H9 (cell line): ENCODE results near the gene RASGRF1. TPM values are rescaled to one million over a fixed set of nuclear protein-coding genes. Genes with fewer than 3 reads are reported as not detected.

ENCODE experiments used
- DNase-seq: peaks from one replicate; pipeline ENCODE4 v3.0.0-alpha.2; 2017
- H2AFZ ChIP-seq: one replicate; pipeline ENCODE4 v1.6.1; 2013; ENCODE audit warnings: mild to moderate bottlenecking, low read length, control low read depth, moderate library complexity
- H2AK5ac ChIP-seq: 2 replicates; pipeline ENCODE4 v1.6.1; 2013; ENCODE audit warnings: low read length, control low read depth, mixed read lengths; ENCODE audit not compliant: insufficient read length
- H2BK120ac ChIP-seq: one replicate; pipeline ENCODE4 v1.6.1; 2013; ENCODE audit warnings: low read depth, mild to moderate bottlenecking, low read length, control low read depth, inconsistent platforms; ENCODE audit not compliant: poor library complexity, severe bottlenecking
- H2BK12ac ChIP-seq: 2 replicates; pipeline ENCODE4 v1.6.1; 2013; ENCODE audit warnings: low read length, control low read depth, mixed read lengths, low read depth; ENCODE audit not compliant: insufficient read length
- H2BK15ac ChIP-seq: 2 replicates; pipeline ENCODE4 v1.6.1; 2013; ENCODE audit warnings: low read depth, low read length, control low read depth
- H2BK20ac ChIP-seq: one replicate; pipeline ENCODE4 v1.6.1; 2013; ENCODE audit warnings: low read depth, mild to moderate bottlenecking, low read length, control low read depth, inconsistent platforms; ENCODE audit not compliant: poor library complexity, severe bottlenecking
- H2BK5ac ChIP-seq: 2 replicates; pipeline ENCODE4 v1.6.1; 2013; ENCODE audit warnings: low read length, control low read depth, mixed read lengths; ENCODE audit not compliant: insufficient read length
- H3K14ac ChIP-seq: 2 replicates; pipeline ENCODE4 v1.6.1; 2013; ENCODE audit warnings: low read length, control low read depth; ENCODE audit not compliant: insufficient read depth
- H3K18ac ChIP-seq: 2 replicates; pipeline ENCODE4 v1.6.1; 2013; ENCODE audit warnings: low read depth, mild to moderate bottlenecking, mixed read lengths, low read length, control low read depth; ENCODE audit not compliant: insufficient read length
- H3K23ac ChIP-seq: 2 replicates; pipeline ENCODE4 v1.6.1; 2013; ENCODE audit warnings: low read length, control low read depth, mixed read lengths, low read depth; ENCODE audit not compliant: insufficient read length
- H3K23me2 ChIP-seq: 2 replicates; pipeline ENCODE4 v1.6.1; 2013; ENCODE audit warnings: low read depth, mild to moderate bottlenecking, mixed read lengths, low read length, control low read depth; ENCODE audit not compliant: insufficient read length, poor library complexity, severe bottlenecking
- H3K27ac ChIP-seq: 2 replicates; pipeline ENCODE4 v1.5.1; 2013; ENCODE audit warnings: low read length, control low read depth, mixed read lengths, low read depth; ENCODE audit not compliant: insufficient read length
- H3K27me3 ChIP-seq: 2 replicates; pipeline ENCODE4 v1.6.1; 2013; ENCODE audit warnings: low read length, control low read depth, inconsistent platforms; ENCODE audit not compliant: insufficient read depth
- H3K4ac ChIP-seq: 2 replicates; pipeline ENCODE4 v1.6.1; 2013; ENCODE audit warnings: low read depth, mild to moderate bottlenecking, control low read depth, inconsistent platforms, low read length, moderate library complexity
- H3K4me1 ChIP-seq: 2 replicates; pipeline ENCODE4 v1.6.1; 2013; ENCODE audit warnings: low read length, control low read depth, inconsistent platforms; ENCODE audit not compliant: insufficient read depth
- H3K4me2 ChIP-seq: 2 replicates; pipeline ENCODE4 v1.6.1; 2013; ENCODE audit warnings: low read length, control low read depth, mixed read lengths; ENCODE audit not compliant: insufficient read length, insufficient read depth
- H3K56ac ChIP-seq: 2 replicates; pipeline ENCODE4 v1.6.1; 2013; ENCODE audit warnings: low read depth, mild to moderate bottlenecking, mixed read lengths, low read length, control low read depth; ENCODE audit not compliant: insufficient read length
- H3K79me1 ChIP-seq: 2 replicates; pipeline ENCODE4 v1.6.1; 2013; ENCODE audit warnings: low read depth, mild to moderate bottlenecking, moderate library complexity, low read length, control low read depth, inconsistent platforms; ENCODE audit not compliant: insufficient read depth, poor library complexity, severe bottlenecking
- H3K79me2 ChIP-seq: 2 replicates; pipeline ENCODE4 v1.6.1; 2013; ENCODE audit warnings: low read length, control low read depth, inconsistent platforms; ENCODE audit not compliant: insufficient read depth
- H3K9ac ChIP-seq: 2 replicates; pipeline ENCODE4 v1.6.1; 2013; ENCODE audit warnings: low read length, control low read depth, mixed read lengths; ENCODE audit not compliant: insufficient read length; ENCODE audit errors: extremely low read depth
- H3K9me3 ChIP-seq: one replicate; pipeline ENCODE4 v1.6.1; 2013; ENCODE audit warnings: low read depth, low read length, inconsistent platforms; ENCODE audit not compliant: control insufficient read depth
- H3T11ph ChIP-seq: one replicate; pipeline ENCODE4 v1.6.1; 2013; ENCODE audit warnings: mild to moderate bottlenecking, low read length, control low read depth, inconsistent platforms
- H4K20me1 ChIP-seq: one replicate; pipeline ENCODE4 v1.6.1; 2013; ENCODE audit not compliant: control insufficient read depth, insufficient read length, insufficient read depth
- H4K5ac ChIP-seq: 2 replicates; pipeline ENCODE4 v1.6.1; 2013; ENCODE audit warnings: low read depth, mild to moderate bottlenecking, mixed read lengths, low read length, control low read depth; ENCODE audit not compliant: insufficient read length
- H4K8ac ChIP-seq: replicated peaks from 2 replicates; pipeline ENCODE4 v1.6.1; 2013; ENCODE audit warnings: low read length, control low read depth, mixed read lengths, low read depth; ENCODE audit not compliant: insufficient read length
- H4K91ac ChIP-seq: 2 replicates; pipeline ENCODE4 v1.6.1; 2013; ENCODE audit warnings: low read depth, mild to moderate bottlenecking, moderate library complexity, mixed read lengths, low read length, control low read depth; ENCODE audit not compliant: insufficient read length
- H3K27ac Mint-ChIP-seq, 3 experiments: 2 replicates in 2 of 3; 3 replicates in 1 of 3; pipeline ENCODE4 v1.8.0; 2020 to 2021; ENCODE audit warnings: mixed read lengths in 3 of 3, mild to moderate bottlenecking in 1 of 3, moderate library complexity in 1 of 3
- H3K27me3 Mint-ChIP-seq: 2 replicates; pipeline ENCODE4 v1.8.0; 2021; ENCODE audit warnings: low read depth, mild to moderate bottlenecking, moderate library complexity, mixed read lengths
- H3K36me3 Mint-ChIP-seq, 3 experiments: 2 replicates in 2 of 3; 3 replicates in 1 of 3; pipeline ENCODE4 v1.8.0; 2020 to 2021; ENCODE audit warnings: low read depth in 3 of 3, mixed read lengths in 3 of 3; ENCODE audit not compliant: insufficient read depth in 1 of 3
- H3K4me1 Mint-ChIP-seq, 2 experiments: 2 replicates each; pipeline ENCODE4 v1.8.0; 2020; ENCODE audit warnings: mixed read lengths in 2 of 2
- H3K4me3 Mint-ChIP-seq, 2 experiments: 2 replicates in 1 of 2; 3 replicates in 1 of 2; pipeline ENCODE4 v1.8.0; 2020 to 2021; ENCODE audit warnings: mild to moderate bottlenecking in 2 of 2, mixed read lengths in 2 of 2, moderate library complexity in 1 of 2
- H3K9me3 Mint-ChIP-seq, 2 experiments: 2 replicates in 1 of 2; 3 replicates in 1 of 2; pipeline ENCODE4 v1.8.0; 2020; ENCODE audit warnings: mild to moderate bottlenecking in 2 of 2, mixed read lengths in 2 of 2, moderate library complexity in 1 of 2
- WGBS: extraction: QIAGEN DNeasy Blood & Tissue Kit; methylation state at CpG from one replicate; pipeline ENCODE4 v1.1.7; 2013; ENCODE audit warnings: missing lambda C conversion rate, low lambda C conversion rate, mixed read lengths; ENCODE audit not compliant: insufficient read length; ENCODE audit errors: extremely low coverage; 5-methylcytosine and 5-hydroxymethylcytosine counted together
- total RNA-seq: library from RNA; stranded (reverse); gene quantifications from 2 replicates; pipeline ENCODE4 v1.2.1, GENCODE V29; 2021
- TF ChIP-seq, protein P1 (sequence below): fragments of 200-600 bp; sonication (generic); conservative IDR thresholded peaks from 3 replicates; pipeline ENCODE4 v1.8.0; 2021; ENCODE audit warnings: antibody characterized with exemption, mild to moderate bottlenecking

Gene RASGRF1
- total RNA-seq, 1 experiment from 2014 or later, result 0.48 TPM

- TF ChIP-seq, protein P1, sequence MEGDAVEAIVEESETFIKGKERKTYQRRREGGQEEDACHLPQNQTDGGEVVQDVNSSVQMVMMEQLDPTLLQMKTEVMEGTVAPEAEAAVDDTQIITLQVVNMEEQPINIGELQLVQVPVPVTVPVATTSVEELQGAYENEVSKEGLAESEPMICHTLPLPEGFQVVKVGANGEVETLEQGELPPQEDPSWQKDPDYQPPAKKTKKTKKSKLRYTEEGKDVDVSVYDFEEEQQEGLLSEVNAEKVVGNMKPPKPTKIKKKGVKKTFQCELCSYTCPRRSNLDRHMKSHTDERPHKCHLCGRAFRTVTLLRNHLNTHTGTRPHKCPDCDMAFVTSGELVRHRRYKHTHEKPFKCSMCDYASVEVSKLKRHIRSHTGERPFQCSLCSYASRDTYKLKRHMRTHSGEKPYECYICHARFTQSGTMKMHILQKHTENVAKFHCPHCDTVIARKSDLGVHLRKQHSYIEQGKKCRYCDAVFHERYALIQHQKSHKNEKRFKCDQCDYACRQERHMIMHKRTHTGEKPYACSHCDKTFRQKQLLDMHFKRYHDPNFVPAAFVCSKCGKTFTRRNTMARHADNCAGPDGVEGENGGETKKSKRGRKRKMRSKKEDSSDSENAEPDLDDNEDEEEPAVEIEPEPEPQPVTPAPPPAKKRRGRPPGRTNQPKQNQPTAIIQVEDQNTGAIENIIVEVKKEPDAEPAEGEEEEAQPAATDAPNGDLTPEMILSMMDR, result no peak
- H4K20me1 ChIP-seq, result no peaks in the 10 kb centered on the region
Measured at GRCh38 chr15:79084308-79084968, 6.1 kb downstream of the RASGRF1 start.

More at GRCh38 chr15:79084308-79084968, 6.1 kb downstream of the RASGRF1 start:
- Histone ChIP-seq H3K9ac (no peak overlapping the region), H3K56ac (no peak overlapping the region), H3K23me2 (peaks cover under 1% of the 10 kb centered on the region), H2AFZ (no peak overlapping the region), H3K79me2 (no peaks in the 10 kb centered on the region), H3K27ac (no peak overlapping the region), H2BK12ac (no peak overlapping the region), H2BK20ac (no peak overlapping the region), H2AK5ac (no peak overlapping the region), H2BK5ac (no peak overlapping the region), H3K4me2 (no peak overlapping the region), H3K18ac (no peak overlapping the region), H3K79me1 (no peaks in the 10 kb centered on the region), H2BK15ac (no peak overlapping the region), H4K91ac (no peak overlapping the region), H3K4ac (no peak overlapping the region), H3K27me3 (peaks cover 42% of the 10 kb centered on the region; the same call in 1 of the 2 replicates), H2BK120ac (no peak overlapping the region), H3K9me3 (no peaks in the 10 kb centered on the region), H4K8ac (no peak overlapping the region), H3T11ph (no peak overlapping the region), H4K5ac (no peak overlapping the region), H3K14ac (no peak overlapping the region), H3K23ac (no peak overlapping the region), H3K4me1 (no peaks in the 10 kb centered on the region)
- no CpG with 5 or more reads among the region's 14 CpGs for WGBS
- Mint-ChIP-seq H3K27me3 (peaks cover 97% of the 10 kb centered on the region), H3K9me3 (no peaks in the 10 kb centered on the region), H3K4me3 (no peak overlapping the region), H3K27ac (no peak overlapping the region), H3K36me3 (no peaks in the 10 kb centered on the region), H3K4me1 (peaks cover 3 to 11% of the 10 kb centered on the region in 2 experiments; a peak in 3 of 4 replicates)
- no peak for DNase-seq
